Subcutaneous adipose tissue (tissue), 4 donors: ENCODE measurements around the gene PLXDC2. TPM values are rescaled to one million over a fixed set of nuclear protein-coding genes. Genes with fewer than 3 reads are reported as not detected.

ENCODE experiments used
- CTCF ChIP-seq: fragments of 450-650 bp; IDR thresholded peaks from one replicate; pipeline ENCODE4 v1.5.1; 2016; ENCODE audit warnings: low read depth, mild to moderate bottlenecking, control low read depth, antibody characterized with exemption, moderate library complexity
- total RNA-seq, 4 donors: library from RNA; depleted of rRNA; stranded (reverse); fragments of >200 nt; gene quantifications; one replicate each; pipeline ENCODE4 v1.1.0, GENCODE V29; 2016

Gene PLXDC2
- total RNA-seq, 4 donors from 2014 or later = 47.7 to 117 (median 84.3) TPM

- no peak for TF ChIP-seq CTCF
These were observed 32.5 kb upstream of the PLXDC2 start for GRCh38 chr10:19783721-19784120.

GRCh38 chr10:19785366-19785765 is 30.9 kb upstream of the PLXDC2 start:
- no peak for TF ChIP-seq CTCF

- no peak for TF ChIP-seq CTCF
These were observed 28.1 kb upstream of the PLXDC2 start for GRCh38 chr10:19788075-19788686.

GRCh38 chr10:19788902-19789301 is 27.3 kb upstream of the PLXDC2 start:
- TF ChIP-seq CTCF = no peak

- TF ChIP-seq CTCF = no peak
These were observed 26.6 kb upstream of the PLXDC2 start for GRCh38 chr10:19789607-19790006.

GRCh38 chr10:19791032-19791431 is 25.2 kb upstream of the PLXDC2 start:
- no peak for TF ChIP-seq CTCF

GRCh38 chr10:19795684-19796083 is 20.5 kb upstream of the PLXDC2 start:
- TF ChIP-seq CTCF = no peak
